Mesendoderm (in vitro differentiated cells): ENCODE data around the gene SLC22A4.

ENCODE experiments used
- DNase-seq: peaks from one replicate; pipeline ENCODE4 v3.0.0; 2013
- H2AK5ac ChIP-seq: 2 replicates; pipeline ENCODE4 v1.6.1; 2013; ENCODE audit warnings: low read length, inconsistent platforms
- H2BK120ac ChIP-seq: 2 replicates; pipeline ENCODE4 v1.6.1; 2013; ENCODE audit warnings: low read depth, mild to moderate bottlenecking, low read length, moderate library complexity, mixed read lengths
- H2BK15ac ChIP-seq: replicated peaks from 2 replicates; pipeline ENCODE4 v1.6.1; 2013; ENCODE audit warnings: low read depth, mild to moderate bottlenecking, moderate library complexity
- H2BK5ac ChIP-seq: 2 replicates; pipeline ENCODE4 v1.6.1; 2013; ENCODE audit warnings: low read length, inconsistent platforms
- H3K18ac ChIP-seq: 2 replicates; pipeline ENCODE4 v1.6.1; 2013; ENCODE audit warnings: mild to moderate bottlenecking, low read length, mixed read lengths
- H3K23ac ChIP-seq: one replicate; pipeline ENCODE4 v1.6.1; 2013; ENCODE audit warnings: low read length
- H3K27ac ChIP-seq: 2 replicates; pipeline ENCODE4 v1.5.1; 2013; ENCODE audit warnings: low read depth, mild to moderate bottlenecking, inconsistent platforms, low read length, moderate library complexity
- H3K27me3 ChIP-seq: 2 replicates; pipeline ENCODE4 v1.6.1; 2013; ENCODE audit warnings: low read length, control low read depth, mild to moderate bottlenecking, inconsistent platforms; ENCODE audit not compliant: insufficient read depth, poor library complexity
- H3K36me3 ChIP-seq: 2 replicates; pipeline ENCODE4 v1.6.1; 2013; ENCODE audit warnings: low read length, inconsistent platforms; ENCODE audit not compliant: control insufficient read depth, insufficient read depth
- H3K4ac ChIP-seq: one replicate; pipeline ENCODE4 v1.6.1; 2013; ENCODE audit warnings: low read depth, mild to moderate bottlenecking, low read length, moderate library complexity
- H3K4me1 ChIP-seq: 2 replicates; pipeline ENCODE4 v1.6.1; 2013; ENCODE audit warnings: low read depth, low read length, inconsistent platforms; ENCODE audit not compliant: control insufficient read depth
- H3K4me2 ChIP-seq: 2 replicates; pipeline ENCODE4 v1.6.1; 2013; ENCODE audit warnings: low read length
- H3K4me3 ChIP-seq: 2 replicates; pipeline ENCODE4 v1.5.1; 2013; ENCODE audit warnings: mild to moderate bottlenecking, low read length
- H3K56ac ChIP-seq: one replicate; pipeline ENCODE4 v1.6.1; 2013; ENCODE audit warnings: low read length
- H3K79me1 ChIP-seq: 2 replicates; pipeline ENCODE4 v1.6.1; 2013; ENCODE audit warnings: low read length, inconsistent platforms
- H3K79me2 ChIP-seq: 2 replicates; pipeline ENCODE4 v1.6.1; 2013; ENCODE audit warnings: mild to moderate bottlenecking, low read length; ENCODE audit not compliant: control insufficient read depth, insufficient read depth
- H3K9ac ChIP-seq: 2 replicates; pipeline ENCODE4 v1.6.1; 2013; ENCODE audit warnings: low read length, inconsistent platforms
- H4K5ac ChIP-seq: one replicate; pipeline ENCODE4 v1.6.1; 2013; ENCODE audit warnings: low read length
- H4K8ac ChIP-seq: one replicate; pipeline ENCODE4 v1.6.1; 2013; ENCODE audit warnings: low read depth, mild to moderate bottlenecking, control low read depth, low read length, moderate library complexity
- WGBS: extraction: QIAGEN DNeasy Blood & Tissue Kit; methylation state at CpG from one replicate; pipeline ENCODE4 v1.1.7; 2013; ENCODE audit warnings: low lambda C conversion rate, missing lambda C conversion rate; ENCODE audit not compliant: insufficient coverage; ENCODE audit errors: extremely low coverage; 5-methylcytosine and 5-hydroxymethylcytosine counted together

Gene SLC22A4

GRCh38 chr5:132293066-132293991 lies 865 bp upstream of the SLC22A4 start:
- Histone ChIP-seq H2BK120ac (no peak overlapping the region), H2AK5ac (no peak overlapping the region), H3K36me3 (no peaks in the 10 kb centered on the region), H3K23ac (peak overlapping the region; percentile 66), H3K4me2 (peak overlapping the region; percentile 80), H3K27me3 (no peaks in the 10 kb centered on the region), H3K9ac (peak overlapping the region; percentile 84), H3K27ac (peak overlapping the region; percentile 86), H3K56ac (peak overlapping the region; percentile 92), H4K5ac (no peak overlapping the region), H3K79me1 (no peaks in the 10 kb centered on the region), H3K18ac (peak overlapping the region; percentile 88), H3K79me2 (no peaks in the 10 kb centered on the region), H3K4me3 (peak overlapping the region; percentile 45), H2BK15ac (no peak overlapping the region), H3K4ac (peak overlapping the region; percentile 38), H4K8ac (peak overlapping the region; percentile 16), H2BK5ac (peak overlapping the region; percentile 57), H3K4me1 (no peaks in the 10 kb centered on the region)
- peak; percentile 90 for DNase-seq
- WGBS: no CpG with 5 or more reads among the region's 50 CpGs

- Histone ChIP-seq H3K27me3 (no peaks in the 10 kb centered on the region), H3K79me1 (no peaks in the 10 kb centered on the region), H3K4me3 (no peak overlapping the region), H3K27ac (no peak overlapping the region), H3K18ac (no peak overlapping the region), H2BK15ac (no peak overlapping the region), H3K23ac (no peak overlapping the region), H4K5ac (no peak overlapping the region), H3K4me1 (no peaks in the 10 kb centered on the region), H2AK5ac (no peak overlapping the region), H2BK5ac (no peak overlapping the region), H3K79me2 (no peaks in the 10 kb centered on the region), H3K4me2 (peak overlapping the region; percentile 98), H2BK120ac (no peak overlapping the region), H3K36me3 (no peaks in the 10 kb centered on the region), H4K8ac (no peak overlapping the region), H3K56ac (peak overlapping the region; percentile 40), H3K4ac (no peak overlapping the region), H3K9ac (peak overlapping the region; percentile 57)
- WGBS: no CpG with 5 or more reads among the region's 50 CpGs
- DNase-seq: peak; percentile 86
Measured at GRCh38 chr5:132294728-132295504, 722 bp downstream of the SLC22A4 start.

GRCh38 chr5:132295505-132296411 lies 1.6 kb downstream of the SLC22A4 start:
- Histone ChIP-seq H3K23ac (no peak overlapping the region), H3K4me1 (no peaks in the 10 kb centered on the region), H3K4me3 (no peak overlapping the region), H4K8ac (no peak overlapping the region), H3K56ac (no peak overlapping the region), H3K27ac (no peak overlapping the region), H3K9ac (no peak overlapping the region), H4K5ac (no peak overlapping the region), H3K27me3 (no peaks in the 10 kb centered on the region), H3K79me2 (no peaks in the 10 kb centered on the region), H2AK5ac (no peak overlapping the region), H3K36me3 (no peaks in the 10 kb centered on the region), H3K4ac (no peak overlapping the region), H3K79me1 (no peaks in the 10 kb centered on the region), H3K4me2 (no peak overlapping the region), H2BK5ac (no peak overlapping the region), H3K18ac (no peak overlapping the region), H2BK15ac (no peak overlapping the region), H2BK120ac (no peak overlapping the region)
- no peak for DNase-seq
- WGBS: no CpG with 5 or more reads among the region's 8 CpGs

- Histone ChIP-seq H3K79me1 (no peaks in the 10 kb centered on the region), H3K4me3 (no peak overlapping the region), H2BK120ac (no peak overlapping the region), H4K8ac (no peak overlapping the region), H3K27me3 (no peaks in the 10 kb centered on the region), H3K27ac (no peak overlapping the region), H2BK5ac (no peak overlapping the region), H3K4me1 (no peaks in the 10 kb centered on the region), H4K5ac (no peak overlapping the region), H3K18ac (no peak overlapping the region), H3K36me3 (no peaks in the 10 kb centered on the region), H3K4me2 (no peak overlapping the region), H3K4ac (no peak overlapping the region), H2AK5ac (no peak overlapping the region), H2BK15ac (no peak overlapping the region), H3K9ac (no peak overlapping the region), H3K79me2 (no peaks in the 10 kb centered on the region), H3K56ac (no peak overlapping the region), H3K23ac (no peak overlapping the region)
- WGBS: no CpG with 5 or more reads among the region's 8 CpGs
- no peak for DNase-seq
Measured at GRCh38 chr5:132296412-132297016, 2.3 kb downstream of the SLC22A4 start.

- no peak for DNase-seq
- no CpG with 5 or more reads among the region's 4 CpGs for WGBS
Measured at GRCh38 chr5:132297211-132297940, 3.2 kb downstream of the SLC22A4 start.

More at GRCh38 chr5:132297211-132297940, 3.2 kb downstream of the SLC22A4 start:
- Histone ChIP-seq H3K27me3 (no peaks in the 10 kb centered on the region), H3K4ac (no peak overlapping the region), H3K4me2 (no peak overlapping the region), H2AK5ac (no peak overlapping the region), H3K4me3 (no peak overlapping the region), H3K79me2 (no peaks in the 10 kb centered on the region), H2BK120ac (no peak overlapping the region), H3K56ac (no peak overlapping the region), H3K9ac (no peak overlapping the region), H4K5ac (no peak overlapping the region), H3K36me3 (no peaks in the 10 kb centered on the region), H3K27ac (no peak overlapping the region), H3K18ac (no peak overlapping the region), H2BK15ac (no peak overlapping the region), H3K79me1 (no peaks in the 10 kb centered on the region), H4K8ac (no peak overlapping the region), H3K23ac (no peak overlapping the region), H3K4me1 (no peaks in the 10 kb centered on the region), H2BK5ac (no peak overlapping the region)
